Upper lobe of left lung (tissue), 6 donors: ENCODE data around the gene TYMS. TPM values are rescaled to one million over a fixed set of nuclear protein-coding genes. Genes with fewer than 3 reads are reported as not detected.

Source experiments
- ATAC-seq, 2 donors: fragments of 200-7000 bp; cut with Tn5 transposase; one replicate each; pipeline ENCODE4 v1.9.1; 2022; ENCODE audit warnings: mild to moderate bottlenecking in 2 of 2, moderate library complexity in 2 of 2; ENCODE audit not compliant: low FRiP score in 2 of 2
- DNase-seq, 2 donors: peaks; one replicate each; pipeline ENCODE4 v3.0.0-alpha.2; 2019 to 2020
- H3K27ac ChIP-seq, 4 donors: fragments of 200-600 bp; sonication (generic); one replicate each; pipeline ENCODE4 v1.5.1; 2016 to 2019
- H3K27me3 ChIP-seq, 4 donors: fragments of 200-600 bp; sonication (generic); one replicate each; pipeline ENCODE4 v1.5.1; 2017 to 2019
- H3K36me3 ChIP-seq, 4 donors: fragments of 200-600 bp; sonication (generic); one replicate each; pipeline ENCODE4 v1.5.1; 2016 to 2019
- H3K4me1 ChIP-seq, 4 donors: fragments of 200-600 bp; sonication (generic); one replicate each; pipeline ENCODE4 v1.5.1; 2018 to 2019
- H3K4me3 ChIP-seq, 4 donors: fragments of 200-600 bp; sonication (generic); one replicate each; pipeline ENCODE4 v1.5.1; 2017 to 2019; ENCODE audit warnings: mild to moderate bottlenecking in 2 of 4, moderate library complexity in 1 of 4
- H3K9me3 ChIP-seq, 4 donors: fragments of 200-600 bp; sonication (generic); one replicate each; pipeline ENCODE4 v1.5.1; 2018 to 2019
- EP300 ChIP-seq, 4 donors: sonication (generic); formaldehyde crosslinking; IDR thresholded peaks; one replicate each; pipeline ENCODE4 v1.5.1; 2017; ENCODE audit warnings: antibody characterized with exemption in 4 of 4, control low read depth in 2 of 4
- POLR2A ChIP-seq, 4 donors: fragments of 450-650 bp; IDR thresholded peaks; one replicate each; pipeline ENCODE4 v1.5.1; 2016 to 2017; ENCODE audit warnings: antibody characterized with exemption in 4 of 4, mild to moderate bottlenecking in 2 of 4
- POLR2AphosphoS5 ChIP-seq, 2 donors: sonication (generic); formaldehyde crosslinking; IDR thresholded peaks; one replicate each; pipeline ENCODE4 v1.5.1; 2017; ENCODE audit warnings: antibody characterized with exemption in 2 of 2
- WGBS, 2 donors: methylation state at CpG; one replicate each; pipeline ENCODE4 v1.1.5; 2017 to 2018; 5-methylcytosine and 5-hydroxymethylcytosine counted together
- total RNA-seq, 6 donors: library from RNA; depleted of rRNA in 4 of 6; stranded (reverse); fragments of >200 nt in 4 of 6; gene quantifications; one replicate each; pipeline versions ENCODE4 v1.1.0 to v1.2.1, GENCODE V29; 2016 to 2021
- TF ChIP-seq, protein P1 (sequence below), 6 experiments: fragments of 450-650 bp in 4 of 6; fragments of 200-600 bp in 2 of 6; sonication (generic) in 2 of 6; IDR thresholded peaks; one replicate each; pipeline ENCODE4 v1.5.1; 2016 to 2019; ENCODE audit warnings: antibody characterized with exemption in 6 of 6
- donor health status: DM: no; HTN: no; CAD: no; lungs with moderate emphysema.
- donor health status: DM: no; HTN: yes; CAD: no; lungs with severe emphysema.

The TYMS gene
- total RNA-seq, 6 donors from 2014 or later, result 5.2 to 16.3 (median 7.6) TPM; not detected in 1

DNA sequence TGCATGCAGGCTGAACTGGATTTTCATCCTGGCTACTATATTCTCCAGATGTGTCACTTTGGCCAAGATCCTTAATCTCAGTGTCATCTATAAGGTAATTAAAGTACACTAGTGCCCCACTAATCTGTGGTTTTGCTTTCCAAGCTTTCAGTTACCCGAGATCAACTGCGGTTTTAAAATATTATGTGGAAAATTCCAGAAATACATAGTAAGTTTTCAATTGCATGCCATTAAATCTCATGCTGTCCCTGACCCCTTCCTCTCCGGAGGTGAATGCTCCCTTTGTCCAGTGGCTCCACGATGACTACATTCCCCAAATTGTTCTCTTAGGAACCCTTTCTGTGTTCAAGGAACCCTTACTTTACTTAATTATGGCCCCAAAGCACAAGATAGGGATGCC lies 5.3 kb upstream of the TYMS start:
- no peak for TF ChIP-seq POLR2A (IDR thresholded peaks at IDR 0.05)
- TF ChIP-seq POLR2AphosphoS5 (IDR thresholded peaks at IDR 0.05), result no peak
- TF ChIP-seq, protein P1, sequence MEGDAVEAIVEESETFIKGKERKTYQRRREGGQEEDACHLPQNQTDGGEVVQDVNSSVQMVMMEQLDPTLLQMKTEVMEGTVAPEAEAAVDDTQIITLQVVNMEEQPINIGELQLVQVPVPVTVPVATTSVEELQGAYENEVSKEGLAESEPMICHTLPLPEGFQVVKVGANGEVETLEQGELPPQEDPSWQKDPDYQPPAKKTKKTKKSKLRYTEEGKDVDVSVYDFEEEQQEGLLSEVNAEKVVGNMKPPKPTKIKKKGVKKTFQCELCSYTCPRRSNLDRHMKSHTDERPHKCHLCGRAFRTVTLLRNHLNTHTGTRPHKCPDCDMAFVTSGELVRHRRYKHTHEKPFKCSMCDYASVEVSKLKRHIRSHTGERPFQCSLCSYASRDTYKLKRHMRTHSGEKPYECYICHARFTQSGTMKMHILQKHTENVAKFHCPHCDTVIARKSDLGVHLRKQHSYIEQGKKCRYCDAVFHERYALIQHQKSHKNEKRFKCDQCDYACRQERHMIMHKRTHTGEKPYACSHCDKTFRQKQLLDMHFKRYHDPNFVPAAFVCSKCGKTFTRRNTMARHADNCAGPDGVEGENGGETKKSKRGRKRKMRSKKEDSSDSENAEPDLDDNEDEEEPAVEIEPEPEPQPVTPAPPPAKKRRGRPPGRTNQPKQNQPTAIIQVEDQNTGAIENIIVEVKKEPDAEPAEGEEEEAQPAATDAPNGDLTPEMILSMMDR (IDR thresholded peaks at IDR 0.05), result no peak
- TF ChIP-seq EP300 (IDR thresholded peaks at IDR 0.05), result no peak
- Histone ChIP-seq H3K36me3 (no peaks in the 10 kb centered on the region), H3K4me1 (peaks cover 0 to 3% (median 2%) of the 10 kb centered on the region in 4 donors), H3K9me3 (no peaks in the 10 kb centered on the region), H3K27ac (no peak overlapping the region), H3K4me3 (no peak overlapping the region), H3K27me3 (no peaks in the 10 kb centered on the region)
- WGBS, 2 donors, result 71 to 81% methylated on average over 4 of the region's 4 CpGs
- no peak for ATAC-seq
- DNase-seq, result no peak

- Histone ChIP-seq H3K4me1 (peaks cover 3 to 17% (median 9%) of the 10 kb centered on the region in 4 donors), H3K27ac (no peak overlapping the region), H3K36me3 (no peaks in the 10 kb centered on the region), H3K4me3 (no peak overlapping the region), H3K9me3 (no peaks in the 10 kb centered on the region), H3K27me3 (peaks cover 0 to 7% (median 0%) of the 10 kb centered on the region in 4 donors)
- DNase-seq (no peak), ATAC-seq (no peak)
- TF ChIP-seq POLR2AphosphoS5 (IDR thresholded peaks at IDR 0.05), result no peak
- TF ChIP-seq, protein P1 (IDR thresholded peaks at IDR 0.05), result no peak
- no peak for TF ChIP-seq POLR2A (IDR thresholded peaks at IDR 0.05)
- no peak for TF ChIP-seq EP300 (IDR thresholded peaks at IDR 0.05)
- 96 to 98% methylated on average over 2 of the region's 2 CpGs for WGBS, 2 donors
Measured at GRCh38 chr18:653512-653911, 3.9 kb upstream of the TYMS start.

DNA sequence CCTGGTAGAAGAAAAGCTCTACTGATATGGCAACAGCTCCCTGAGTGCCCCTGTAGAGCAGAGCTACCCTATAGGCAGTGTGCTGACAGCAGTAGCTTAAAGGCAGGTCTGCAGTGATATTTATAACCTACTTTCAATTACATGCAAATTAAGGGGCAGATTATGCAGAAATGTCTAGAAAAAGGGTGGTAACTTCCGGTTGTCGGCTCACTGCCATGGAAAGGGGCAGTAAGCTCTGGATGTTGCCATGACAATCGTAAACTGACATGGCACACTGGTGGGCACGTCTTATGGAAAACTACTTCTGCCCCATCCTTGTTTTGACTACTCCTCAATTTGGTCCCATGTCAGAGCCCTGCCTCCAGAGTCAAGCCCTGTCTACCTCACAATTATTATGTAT lies 2.9 kb upstream of the TYMS start:
- Histone ChIP-seq H3K36me3 (no peaks in the 10 kb centered on the region), H3K27me3 (peaks cover 0 to 7% (median 0%) of the 10 kb centered on the region in 4 donors), H3K4me1 (peaks cover 5 to 21% (median 13%) of the 10 kb centered on the region in 4 donors), H3K4me3 (no peak overlapping the region), H3K9me3 (no peaks in the 10 kb centered on the region), H3K27ac (no peak overlapping the region)
- TF ChIP-seq, protein P1 (IDR thresholded peaks at IDR 0.05), result no peak
- TF ChIP-seq POLR2AphosphoS5 (IDR thresholded peaks at IDR 0.05) (no peak), POLR2A (IDR thresholded peaks at IDR 0.05) (no peak), EP300 (IDR thresholded peaks at IDR 0.05) (no peak)
- WGBS, 2 donors, result 85% methylated on average over 4 of the region's 4 CpGs
- ATAC-seq (no peak), DNase-seq (no peak)

GRCh38 chr18:655445-655844 lies 2.0 kb upstream of the TYMS start:
- Histone ChIP-seq H3K4me1 (peaks cover 5 to 21% (median 13%) of the 10 kb centered on the region in 4 donors), H3K9me3 (no peaks in the 10 kb centered on the region), H3K36me3 (no peaks in the 10 kb centered on the region), H3K27ac (no peak overlapping the region), H3K4me3 (no peak overlapping the region), H3K27me3 (peaks cover 0 to 7% (median 0%) of the 10 kb centered on the region in 4 donors)
- DNase-seq (no peak), ATAC-seq (no peak)
- 85 to 86% methylated on average over 6 of the region's 6 CpGs for WGBS, 2 donors
- no peak for TF ChIP-seq POLR2A (IDR thresholded peaks at IDR 0.05)
- TF ChIP-seq, protein P1 (IDR thresholded peaks at IDR 0.05), result no peak
- no peak for TF ChIP-seq EP300 (IDR thresholded peaks at IDR 0.05)
- no peak for TF ChIP-seq POLR2AphosphoS5 (IDR thresholded peaks at IDR 0.05)
